Stimulated activated CD4-positive, alpha-beta T cell treated with anti-CD3 and anti-CD28 coated beads, TNF-alpha, amount 100 ng/mL, for 1 hour (primary cell): Measurements from ENCODE around the gene HSD17B8.
"Not testable (repeated sequence)": the region's sequence is repeated elsewhere in the genome, so short reads cannot be mapped to it uniquely, and the experiment has no call there.

Source experiments
- DNase-seq, 3 donors: peaks; one replicate each; pipeline ENCODE4 v3.0.0-alpha.2; 2020; ENCODE audit warnings: low read depth in 3 of 3, low spot score in 1 of 3

HSD17B8 gene

DNA sequence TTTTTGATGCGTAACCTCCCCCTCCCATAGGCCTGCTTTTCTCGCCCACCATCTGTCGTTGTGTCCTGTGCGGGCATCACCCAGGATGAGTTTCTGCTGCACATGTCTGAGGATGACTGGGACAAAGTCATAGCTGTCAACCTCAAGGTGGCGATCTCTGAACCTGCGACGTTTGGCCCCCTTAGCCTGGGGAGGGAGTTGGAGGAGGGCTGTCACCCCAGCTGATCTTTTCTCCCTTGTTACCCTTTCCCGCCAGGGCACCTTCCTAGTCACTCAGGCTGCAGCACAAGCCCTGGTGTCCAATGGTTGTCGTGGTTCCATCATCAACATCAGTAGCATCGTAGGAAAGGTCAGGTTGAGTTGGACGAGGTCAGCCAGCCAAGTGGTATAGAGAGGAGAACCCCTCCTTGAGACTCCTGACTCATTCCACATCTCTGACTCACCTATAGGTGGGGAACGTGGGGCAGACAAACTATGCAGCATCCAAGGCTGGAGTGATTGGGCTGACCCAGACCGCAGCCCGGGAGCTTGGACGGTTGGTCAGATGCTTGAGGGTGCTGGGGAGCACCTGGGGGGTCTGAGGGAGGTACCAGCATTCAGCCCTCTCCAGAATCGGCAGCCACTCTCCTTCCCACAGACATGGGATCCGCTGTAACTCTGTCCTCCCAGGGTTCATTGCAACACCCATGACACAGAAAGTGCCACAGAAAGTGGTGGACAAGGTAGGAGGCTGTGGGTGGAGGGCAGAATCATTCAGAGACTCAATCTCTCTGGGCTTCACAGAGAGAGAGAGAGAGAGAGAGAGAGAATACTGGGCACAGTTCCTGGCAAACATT lies 954 bp downstream of the HSD17B8 start:
- DNase-seq, result peak in 1 of 3 donors; percentile 27

DNA sequence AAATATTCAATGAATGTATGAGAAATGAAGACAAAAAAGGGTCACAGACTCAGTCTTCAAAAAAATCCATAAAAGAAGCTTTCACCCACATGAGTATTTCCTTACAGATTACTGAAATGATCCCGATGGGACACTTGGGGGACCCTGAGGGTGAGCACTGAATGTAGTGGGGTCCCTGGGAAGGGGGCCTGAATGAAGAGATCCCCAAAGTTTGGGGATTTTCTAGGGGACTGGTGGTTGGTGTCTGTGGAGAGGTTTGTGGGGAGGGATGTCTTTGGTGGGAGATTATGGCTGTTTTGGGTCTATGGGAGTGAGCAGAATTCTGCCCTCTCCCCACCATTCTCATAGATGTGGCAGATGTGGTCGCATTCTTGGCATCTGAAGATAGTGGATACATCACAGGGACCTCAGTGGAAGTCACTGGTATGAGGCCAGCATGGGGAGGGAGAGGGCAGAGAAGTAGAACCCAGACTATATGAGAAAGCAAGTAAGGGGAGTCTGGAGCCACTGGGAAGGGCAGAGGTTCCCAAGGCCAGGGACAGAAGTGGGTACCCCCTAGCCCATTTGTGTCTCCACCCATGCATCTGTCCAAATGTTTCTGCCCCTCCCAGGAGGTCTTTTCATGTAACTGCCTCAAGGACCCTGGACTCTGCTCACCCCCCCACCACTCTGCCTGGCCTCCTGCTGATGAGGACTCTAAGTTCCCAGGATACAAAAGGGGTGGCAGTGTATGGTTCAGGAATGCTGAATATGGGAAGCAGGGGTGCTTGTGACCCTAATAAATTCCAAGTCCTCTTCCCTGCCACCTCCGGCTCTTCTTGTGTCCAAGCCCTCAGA lies 1.8 kb downstream of the HSD17B8 start:
- DNase-seq, result no peak

- DNase-seq, result no peak
Observed at GRCh38 chr6:33206864-33207551, 2.6 kb downstream of the HSD17B8 start.

DNA sequence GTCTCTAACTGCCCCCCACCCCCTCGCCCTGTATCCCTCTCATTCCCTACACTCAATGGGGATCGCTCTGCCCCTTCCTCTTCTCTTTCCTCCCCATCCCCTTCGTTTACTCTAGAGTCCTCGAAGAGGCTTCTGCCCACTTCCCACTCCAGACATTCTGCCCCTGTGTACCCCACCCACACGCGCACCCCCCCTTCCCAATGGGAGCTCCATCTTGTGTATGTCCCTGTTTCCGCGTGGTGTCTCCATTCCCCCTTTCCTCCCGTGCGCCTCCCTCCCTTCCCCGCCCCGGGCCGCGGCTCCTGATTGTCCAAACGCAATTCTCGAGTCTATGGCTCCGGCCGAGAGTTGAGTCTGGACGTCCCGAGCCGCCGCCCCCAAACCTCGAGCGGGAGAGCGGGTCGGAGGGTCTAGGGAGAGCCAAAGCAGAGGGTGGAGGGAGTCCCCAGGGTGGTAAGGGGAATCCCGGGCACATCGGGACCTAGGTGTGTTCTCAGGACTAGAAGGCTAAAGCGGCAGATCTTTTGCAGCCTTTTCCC lies 3.2 kb downstream of the HSD17B8 start:
- DNase-seq, result no peak

- peak; percentile 65 to 79 (median 72) for DNase-seq
Observed at GRCh38 chr6:33208091-33208967, 3.9 kb downstream of the HSD17B8 start, which contains the start of gene RING1. Gene RING1, plus strand, starts transcription at chr6:33208500. Its CDS starts 323 bp downstream, at chr6:33208823.

DNA sequence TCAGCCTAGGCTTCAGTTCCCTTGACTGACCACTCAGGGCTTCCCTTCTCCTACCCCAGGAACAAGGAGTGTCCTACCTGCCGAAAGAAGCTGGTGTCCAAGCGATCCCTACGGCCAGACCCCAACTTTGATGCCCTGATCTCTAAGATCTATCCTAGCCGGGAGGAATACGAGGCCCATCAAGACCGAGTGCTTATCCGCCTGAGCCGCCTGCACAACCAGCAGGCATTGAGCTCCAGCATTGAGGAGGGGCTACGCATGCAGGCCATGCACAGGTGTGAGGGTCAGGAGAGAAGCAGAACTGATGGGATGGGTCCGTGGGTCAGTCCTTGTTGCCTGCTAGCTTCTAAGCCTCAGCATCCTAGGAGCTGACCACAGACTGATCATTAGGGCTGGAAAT lies 5.4 kb downstream of the HSD17B8 start:
- no peak for DNase-seq

DNA sequence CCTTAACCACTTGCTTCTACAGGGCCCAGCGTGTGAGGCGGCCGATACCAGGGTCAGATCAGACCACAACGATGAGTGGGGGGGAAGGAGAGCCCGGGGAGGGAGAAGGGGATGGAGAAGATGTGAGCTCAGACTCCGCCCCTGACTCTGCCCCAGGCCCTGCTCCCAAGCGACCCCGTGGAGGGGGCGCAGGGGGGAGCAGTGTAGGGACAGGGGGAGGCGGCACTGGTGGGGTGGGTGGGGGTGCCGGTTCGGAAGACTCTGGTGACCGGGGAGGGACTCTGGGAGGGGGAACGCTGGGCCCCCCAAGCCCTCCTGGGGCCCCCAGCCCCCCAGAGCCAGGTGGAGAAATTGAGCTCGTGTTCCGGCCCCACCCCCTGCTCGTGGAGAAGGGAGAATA lies 6.7 kb downstream of the HSD17B8 start:
- no peak for DNase-seq

- DNase-seq, result no peak
Observed at GRCh38 chr6:33211666-33212422, 7.4 kb downstream of the HSD17B8 start.

DNA sequence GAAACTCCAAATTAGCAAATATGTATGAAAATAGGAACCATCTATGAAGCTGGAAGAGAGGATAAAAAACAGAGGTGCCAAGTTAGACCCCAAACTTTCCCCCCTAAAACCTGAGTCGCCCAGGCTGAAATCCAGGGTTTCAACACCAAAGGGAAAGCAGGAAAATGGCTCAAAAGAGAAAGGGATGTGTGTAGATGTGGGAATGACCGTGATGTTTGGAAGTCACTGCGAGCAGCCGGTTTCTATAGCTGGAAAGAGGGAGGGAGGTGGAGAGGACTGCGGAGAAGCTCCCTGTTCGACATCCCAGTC lies 8.4 kb downstream of the HSD17B8 start:
- DNase-seq, result no peak

DNA sequence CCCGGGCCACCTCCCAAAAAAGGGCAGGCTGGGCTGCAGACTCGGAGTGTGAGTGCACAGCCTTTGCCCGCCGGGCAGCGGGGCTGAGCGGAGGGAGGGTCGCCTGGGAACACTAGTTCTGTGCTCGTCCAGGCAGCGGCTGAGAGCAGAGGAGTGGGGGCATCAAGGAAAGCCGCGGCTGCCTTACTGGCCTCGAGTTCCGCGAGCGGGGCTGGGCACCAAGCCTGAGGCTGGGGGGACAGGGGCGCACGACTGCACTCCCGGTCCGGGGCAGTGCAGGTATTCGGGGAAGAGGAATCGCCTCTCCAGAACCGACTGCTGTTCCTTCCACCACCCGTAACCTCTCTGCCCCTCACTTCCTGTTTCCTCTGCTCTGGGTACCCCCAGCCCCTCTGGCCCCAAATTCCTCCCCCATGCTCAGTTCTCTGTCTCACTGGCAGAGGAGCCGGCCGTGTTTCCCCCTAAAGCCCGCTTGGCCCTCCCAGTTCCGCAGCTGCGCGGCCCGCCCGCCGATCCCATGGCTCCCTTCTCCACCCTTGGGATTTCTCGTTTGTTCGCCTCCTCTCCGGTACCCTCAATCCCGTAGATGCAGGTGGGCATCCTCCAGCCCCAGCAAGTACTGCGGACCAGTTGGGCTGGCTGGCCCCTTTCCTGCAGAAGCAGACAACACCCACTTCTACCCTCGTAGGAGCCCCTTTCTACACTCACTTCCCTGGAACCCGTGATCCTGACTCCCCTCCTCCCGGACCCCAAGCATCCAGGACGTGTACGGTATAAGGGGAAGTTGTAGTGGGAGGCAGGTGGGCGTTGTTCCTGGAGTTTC lies 8.9 kb downstream of the HSD17B8 start:
- no peak for DNase-seq

- DNase-seq, result no peak
Observed at GRCh38 chr6:33213989-33214335, 9.5 kb downstream of the HSD17B8 start.

DNA sequence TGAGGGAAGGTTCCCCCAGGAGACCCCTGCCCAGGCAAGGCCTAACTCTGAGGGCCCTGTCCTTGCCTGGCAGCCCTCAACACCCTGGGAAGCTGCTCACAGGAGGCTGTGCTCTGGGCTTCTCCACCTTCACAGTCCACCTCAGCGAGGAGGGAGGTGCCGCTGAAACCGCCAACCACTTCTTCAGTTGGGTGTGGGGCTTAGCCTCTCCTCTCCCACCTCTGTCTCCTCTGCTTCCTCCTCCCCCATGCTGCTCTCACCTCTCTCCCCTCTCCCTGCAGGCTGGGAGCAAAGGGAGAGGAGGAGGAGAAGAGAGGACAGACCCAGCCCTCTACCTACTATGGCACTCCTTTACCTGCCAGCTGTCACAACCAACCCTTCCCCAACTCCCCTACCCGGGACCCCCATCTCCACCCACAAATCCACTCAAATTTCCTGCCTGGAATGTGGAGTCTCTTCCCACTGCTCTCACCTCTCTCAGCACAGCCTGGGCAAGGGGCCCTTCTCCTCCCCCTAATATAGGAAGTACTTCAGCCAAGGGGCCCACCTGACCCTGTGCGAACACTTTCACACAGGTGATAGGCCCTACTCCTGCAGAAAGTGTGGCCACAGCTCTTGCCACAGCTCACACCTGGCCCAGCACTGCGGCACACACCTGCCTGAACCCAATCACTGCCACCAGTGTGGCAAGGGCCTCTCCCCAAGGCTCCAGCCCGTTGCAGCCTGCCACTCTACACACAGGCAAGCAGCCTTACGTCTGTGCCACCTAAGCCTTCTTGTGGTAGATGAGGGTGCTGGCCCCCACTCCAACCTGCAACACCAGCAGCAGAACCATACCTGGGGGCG lies 11.0 kb downstream of the HSD17B8 start:
- no peak for DNase-seq

GRCh38 chr6:33216117-33216649 lies 11.7 kb downstream of the HSD17B8 start:
- DNase-seq, result no peak

- DNase-seq, result no peak
Observed at GRCh38 chr6:33217246-33217645, 12.8 kb downstream of the HSD17B8 start.

DNA sequence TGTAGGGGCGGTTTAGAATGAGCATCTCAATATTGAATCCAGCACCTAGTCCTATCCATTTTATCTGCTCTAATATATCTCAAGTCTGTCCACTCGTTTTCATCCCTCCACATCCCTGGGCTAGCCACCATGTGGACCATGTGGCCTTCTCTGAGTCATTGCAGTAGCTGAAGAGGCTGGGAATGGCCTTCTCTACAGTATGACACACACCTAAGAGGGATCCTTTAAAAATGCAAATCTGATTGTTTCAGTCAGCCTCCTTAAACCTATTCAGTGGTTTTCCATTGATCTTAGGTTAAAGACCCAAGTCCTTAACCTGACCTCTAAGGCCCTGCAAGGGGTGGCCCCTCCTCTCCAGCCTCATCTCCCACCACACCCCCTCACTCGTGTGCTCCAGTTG lies 13.2 kb downstream of the HSD17B8 start:
- no peak for DNase-seq

GRCh38 chr6:33226503-33227120 lies 22.2 kb downstream of the HSD17B8 start:
- not testable (repeated sequence) for DNase-seq

DNA sequence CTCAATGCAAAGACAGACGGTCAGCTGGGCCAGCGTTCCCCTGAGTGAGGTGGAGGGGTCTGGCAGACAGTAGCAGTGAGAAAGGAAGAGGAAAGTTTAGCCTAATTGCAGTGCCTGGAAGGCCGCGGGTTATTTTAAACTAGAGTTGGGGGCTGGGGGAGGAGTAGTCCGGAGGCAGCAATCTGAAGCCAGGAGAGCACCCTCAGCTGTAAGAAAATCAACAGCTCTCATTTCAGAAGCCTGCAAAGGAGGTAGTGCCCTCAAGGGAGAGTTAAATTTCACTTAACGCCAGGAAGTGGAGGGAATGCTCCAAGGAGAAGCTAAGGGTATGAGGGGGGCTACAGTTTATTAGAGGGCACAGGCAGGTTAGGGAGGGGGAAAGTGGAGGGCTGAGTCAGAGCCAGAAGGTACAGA lies 30.8 kb downstream of the HSD17B8 start:
- no peak for DNase-seq
